Measurements from ENCODE around the gene JCHAIN.
"Not testable (repeated sequence)": the region's sequence is repeated elsewhere in the genome, so short reads cannot be mapped to it uniquely, and the experiment has no call there.

DNA sequence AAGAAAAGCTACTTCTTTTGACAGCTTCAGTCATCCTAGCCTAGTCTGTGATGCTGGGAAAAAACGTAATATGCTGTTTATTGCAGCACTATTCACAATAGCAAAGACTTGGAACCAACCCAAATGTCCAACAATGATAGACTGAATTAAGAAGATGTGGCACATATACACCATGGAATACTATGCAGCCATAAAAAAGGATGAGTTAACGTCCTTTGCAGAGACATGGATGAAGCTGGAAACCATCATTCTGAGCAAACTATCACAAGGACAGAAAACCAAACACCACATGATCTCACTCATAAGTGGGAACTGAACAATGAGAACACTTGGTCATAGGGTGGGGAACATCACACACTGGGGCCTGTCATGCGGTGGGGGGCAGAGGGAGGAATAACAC lies 15.8 kb upstream of the JCHAIN start:
- TF ChIP-seq POLR2A (IDR thresholded peaks at IDR 0.05; ENCODE audit: low read depth, low read length); CTCF (conservative IDR thresholded peaks at IDR 0.05; ENCODE audit: low read depth, low read length); CEBPB (IDR thresholded peaks at IDR 0.05; ENCODE audit: low read depth, low read length); FOS (IDR thresholded peaks at IDR 0.05; ENCODE audit: low read depth, low read length); MAZ (IDR thresholded peaks at IDR 0.05; ENCODE audit: borderline replicate concordance, low read depth, low read length); SMC3 (IDR thresholded peaks at IDR 0.05; ENCODE audit: low read depth, low read length): not testable (repeated sequence)

Data from IMR-90 (cell line).